ENCODE measurements around the gene LARGE1.

LARGE1 gene

GRCh38 chr22:33650244-33650643, 270.0 kb downstream of the LARGE1 start:
- no peak for DNase-seq

GRCh38 chr22:33648478-33648877, 271.8 kb downstream of the LARGE1 start:
- DNase-seq, result no peak

DNA sequence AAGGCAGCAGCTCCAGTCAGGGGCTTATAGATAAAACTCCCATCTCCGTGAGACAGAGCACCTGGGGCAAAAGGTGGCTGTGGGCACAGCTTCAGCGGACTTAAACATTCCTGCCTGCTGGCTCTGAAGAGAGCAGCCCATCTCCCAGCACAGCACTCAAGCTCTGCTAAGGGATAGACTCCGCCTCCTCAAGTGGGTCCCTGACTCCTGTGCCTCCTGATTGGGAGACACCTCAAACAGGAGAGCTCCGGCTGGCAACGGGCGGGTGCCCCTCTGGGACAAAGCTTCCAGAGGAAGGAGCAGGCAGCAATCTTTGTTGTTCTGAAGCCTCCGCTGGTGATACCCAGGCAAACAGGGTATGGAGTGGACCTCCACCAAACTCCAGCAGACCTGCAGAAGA, 279.4 kb downstream of the LARGE1 start:
- no peak for DNase-seq

DNA sequence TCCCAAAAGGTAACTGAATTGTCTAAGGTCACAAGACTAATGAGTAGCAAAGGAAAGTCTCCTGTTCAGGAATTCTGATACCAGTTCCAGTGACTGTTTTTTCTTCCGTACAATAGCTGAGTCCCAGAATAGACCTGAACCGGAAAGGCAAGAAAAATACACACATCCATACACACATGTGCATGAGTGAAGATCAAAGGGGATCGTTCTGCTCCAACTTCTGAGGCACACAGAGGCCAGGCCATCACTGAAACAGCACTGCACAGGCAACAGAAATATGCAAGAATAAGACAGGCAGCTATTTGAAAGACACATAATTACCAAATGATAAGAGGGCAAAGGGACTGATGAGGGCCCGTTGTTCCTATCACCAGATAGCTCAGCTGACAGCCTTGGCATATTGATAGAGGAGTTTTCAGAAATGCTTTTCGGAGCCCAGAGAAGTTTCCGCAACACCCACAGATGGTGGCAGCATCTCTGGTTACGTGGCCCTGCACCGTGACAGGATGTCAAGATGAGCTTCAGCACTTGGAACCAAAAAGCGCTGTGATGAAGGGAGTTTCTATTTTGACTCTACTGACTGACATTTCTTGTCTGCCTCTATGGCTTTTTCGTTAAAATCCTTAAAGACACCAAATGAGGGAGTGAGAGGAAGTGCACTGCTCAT, 280.6 kb downstream of the LARGE1 start:
- no peak for DNase-seq

DNA sequence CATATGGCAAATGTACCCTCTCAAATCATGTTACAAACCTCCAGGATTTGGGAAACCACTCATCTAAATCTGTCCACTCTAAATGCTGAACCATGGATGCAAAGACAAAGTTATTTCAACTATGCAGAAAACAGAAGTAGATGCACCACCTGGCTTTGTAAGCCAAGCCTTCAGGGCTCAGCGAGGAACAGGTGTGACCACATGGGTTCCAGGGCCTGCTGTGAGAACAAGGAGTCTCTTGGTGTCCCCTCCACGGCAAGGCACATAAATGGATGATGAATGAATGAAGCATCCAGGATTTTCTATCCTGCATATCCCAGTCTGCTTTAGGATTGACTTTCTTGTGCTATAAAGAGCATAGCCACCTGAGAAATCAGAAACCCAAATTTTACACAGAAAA, 284.5 kb downstream of the LARGE1 start:
- DNase-seq, result no peak

- no peak for DNase-seq
Observed at GRCh38 chr22:33631777-33632176, 288.5 kb downstream of the LARGE1 start.

GRCh38 chr22:33625959-33626358, 294.3 kb downstream of the LARGE1 start:
- no peak for DNase-seq

- DNase-seq, result no peak
Observed at GRCh38 chr22:33620085-33620484, 300.2 kb downstream of the LARGE1 start.

DNA sequence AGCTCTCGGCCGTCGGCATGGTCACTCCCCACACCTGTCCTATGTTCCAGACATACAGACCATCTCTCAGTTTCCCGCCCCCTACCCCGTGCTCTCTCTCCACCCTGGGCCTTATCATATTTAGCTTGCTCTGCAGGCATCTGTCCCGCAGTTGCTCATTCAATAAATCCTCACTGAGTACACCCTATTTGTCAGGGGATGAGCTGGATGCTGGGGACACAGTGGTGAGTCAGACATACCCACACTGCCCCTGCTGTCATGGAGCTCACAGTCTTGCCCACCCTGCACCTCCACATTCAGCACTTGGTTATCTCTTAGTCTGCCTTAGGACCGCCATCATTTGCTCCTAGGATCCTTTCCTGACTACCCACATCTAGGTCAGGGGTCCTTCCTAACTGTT, 313.8 kb downstream of the LARGE1 start:
- no peak for DNase-seq

- no peak for DNase-seq
Observed at GRCh38 chr22:33605666-33606065, 314.6 kb downstream of the LARGE1 start.

GRCh38 chr22:33605221-33605620, 315.1 kb downstream of the LARGE1 start:
- no peak for DNase-seq

- no peak for DNase-seq
Observed at GRCh38 chr22:33601062-33601461, 319.2 kb downstream of the LARGE1 start.

- no peak for DNase-seq
Observed at GRCh38 chr22:33600595-33600994, 319.7 kb downstream of the LARGE1 start.

- DNase-seq, result no peak
Observed at GRCh38 chr22:33600113-33600512, 320.2 kb downstream of the LARGE1 start.

GRCh38 chr22:33599596-33599995, 320.7 kb downstream of the LARGE1 start:
- no peak for DNase-seq

DNA sequence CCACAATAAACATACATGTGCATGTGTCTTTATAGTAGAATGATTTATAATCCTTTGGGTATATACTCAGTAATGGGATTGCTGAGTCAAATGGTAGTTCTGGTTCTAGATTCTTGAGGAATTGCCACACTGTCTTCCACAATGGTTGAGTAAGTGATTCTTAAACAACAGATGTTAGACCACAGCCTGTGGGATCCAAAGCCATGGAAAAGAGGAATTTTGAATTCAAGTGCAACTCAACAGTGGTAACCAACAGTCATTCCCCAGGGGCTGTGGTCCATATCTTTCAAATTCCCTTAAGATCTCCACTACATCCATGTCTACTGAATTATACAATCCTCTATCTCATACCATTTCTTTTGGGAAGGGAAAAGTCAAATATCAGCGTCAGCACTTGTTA, 321.5 kb downstream of the LARGE1 start:
- DNase-seq, result no peak

DNA sequence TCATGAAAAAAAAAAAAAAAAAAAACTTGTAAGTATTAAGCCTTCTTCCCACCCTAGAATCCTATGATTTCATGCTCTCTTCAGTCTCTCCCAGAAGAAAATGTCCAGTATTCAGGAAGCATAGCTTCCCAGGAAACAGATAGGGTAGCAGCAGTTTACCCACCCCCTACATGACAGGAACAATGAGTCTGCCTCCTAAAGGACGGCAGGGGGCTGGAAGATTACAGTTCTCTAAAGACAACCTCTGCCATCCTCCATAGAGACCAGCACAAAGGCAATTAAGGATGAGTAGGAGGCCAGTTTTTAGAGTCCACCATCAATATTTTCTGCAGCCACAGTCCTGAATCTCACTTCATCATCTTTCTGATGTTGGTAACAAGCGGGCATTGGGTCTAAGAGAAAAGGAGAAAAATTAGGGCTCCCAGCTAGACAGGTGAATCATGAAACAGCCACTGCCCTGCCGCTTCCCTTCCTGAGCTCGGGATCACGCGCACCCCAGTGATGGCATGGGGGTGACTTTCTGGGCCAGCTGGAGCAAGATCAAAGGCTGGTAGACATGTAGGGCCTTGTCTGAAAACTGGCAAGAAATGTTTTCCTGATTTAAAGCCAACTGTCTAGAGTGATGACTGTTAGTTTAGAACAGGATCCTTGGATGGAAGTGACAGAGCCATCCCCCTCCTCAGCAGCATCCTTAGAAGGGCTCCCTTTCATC, 322.8 kb downstream of the LARGE1 start:
- no peak for DNase-seq

DNA sequence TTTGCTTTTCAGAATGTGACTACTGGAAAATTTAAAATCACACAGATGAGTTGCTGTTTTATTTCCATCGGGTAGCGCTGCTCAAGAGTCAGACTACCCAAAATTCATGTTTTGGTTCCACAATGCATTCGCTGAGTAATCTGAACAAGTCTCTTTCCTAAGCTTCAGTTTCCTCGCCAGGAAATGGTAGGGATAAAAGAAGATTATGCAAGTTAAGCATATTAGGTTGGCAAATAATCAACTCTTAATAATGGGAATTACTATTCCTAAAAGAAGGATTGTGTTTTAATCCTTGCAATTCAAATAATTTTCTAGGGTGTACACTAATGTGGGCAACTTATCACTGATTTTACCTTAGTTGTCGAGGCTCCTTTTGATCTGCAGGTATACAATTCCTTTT, 326.5 kb downstream of the LARGE1 start:
- DNase-seq, result no peak

DNA sequence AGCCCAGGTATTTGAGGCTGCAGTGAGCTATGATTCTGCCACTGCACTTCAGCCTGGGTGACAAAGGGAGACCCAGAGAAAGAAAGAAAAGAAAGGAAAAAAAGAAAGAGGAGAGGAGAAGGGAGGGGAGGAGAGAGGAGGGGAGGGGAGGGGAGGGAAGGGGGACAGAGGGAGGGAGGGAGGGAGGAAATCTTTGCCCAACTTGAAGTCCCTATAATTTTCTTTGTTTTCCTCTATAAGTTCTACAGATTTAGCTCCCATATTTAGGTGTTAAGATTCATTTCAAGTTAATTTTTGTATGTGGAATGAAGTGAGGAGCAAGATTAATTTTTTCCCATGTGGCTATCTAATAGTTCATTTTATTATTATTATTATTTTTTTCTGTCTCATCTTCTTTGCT, 328.3 kb downstream of the LARGE1 start:
- no peak for DNase-seq

- DNase-seq, result no peak
Observed at GRCh38 chr22:33589297-33589696, 331.0 kb downstream of the LARGE1 start.

DNA sequence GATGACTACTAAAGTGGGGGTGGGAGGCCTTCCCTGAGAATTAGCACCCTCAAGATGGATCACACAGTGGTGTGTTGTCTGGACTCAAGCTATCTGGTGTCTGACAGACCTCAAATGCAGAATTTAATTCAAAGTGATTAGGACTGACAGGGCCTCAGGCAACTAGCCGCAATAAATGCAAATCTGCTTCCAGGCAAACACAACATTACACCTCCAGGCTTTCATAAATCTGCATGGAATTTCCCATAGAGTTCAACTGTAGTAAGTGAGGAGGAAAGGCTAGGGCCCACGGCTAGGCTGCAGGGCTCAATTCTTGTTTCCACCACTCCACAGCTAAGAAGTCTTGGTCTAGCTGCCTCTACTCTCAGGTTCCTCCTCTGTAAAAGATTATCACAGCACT, 331.4 kb downstream of the LARGE1 start:
- no peak for DNase-seq

- DNase-seq, result no peak
Observed at GRCh38 chr22:33584152-33584551, 336.1 kb downstream of the LARGE1 start.

DNA sequence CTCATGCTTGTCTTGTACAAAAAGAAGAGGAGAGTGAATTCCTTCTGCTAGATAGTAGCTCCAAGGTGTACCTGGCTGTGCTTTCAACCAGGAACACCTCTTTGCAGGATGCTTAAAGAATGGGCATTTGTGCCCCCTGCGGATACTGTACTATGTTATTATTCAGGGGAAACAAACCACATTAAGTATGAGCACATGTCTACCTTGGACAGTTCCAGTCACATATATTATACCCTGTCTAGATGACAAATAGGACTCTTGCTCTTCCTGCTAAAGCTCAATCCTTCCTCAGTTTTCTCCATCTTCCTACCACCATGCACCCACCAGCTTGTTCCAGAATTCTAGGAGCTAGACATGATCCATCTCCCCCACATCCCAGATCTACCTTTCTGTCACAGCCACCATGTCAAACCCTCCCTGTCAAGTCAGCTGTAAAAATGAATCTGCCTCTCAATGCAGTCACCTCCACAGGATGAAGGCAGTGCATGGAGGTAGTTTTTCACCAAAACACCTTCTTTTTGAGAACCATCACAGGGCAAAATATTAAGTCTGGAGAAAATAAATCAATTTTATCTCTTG, 337.4 kb downstream of the LARGE1 start:
- no peak for DNase-seq

GRCh38 chr22:33580310-33580709, 340.0 kb downstream of the LARGE1 start:
- no peak for DNase-seq

All from NCI-H1105 (cell line).